Measurements from ENCODE around the gene SH3RF2.

The SH3RF2 gene

GRCh38 chr5:146034605-146035004 lies 98.2 kb downstream of the SH3RF2 start:
- no peak for DNase-seq (ENCODE audit: low read depth in 1 of 2, low spot score in 1 of 2)

GRCh38 chr5:146039420-146039819 lies 103.0 kb downstream of the SH3RF2 start:
- no peak for DNase-seq (ENCODE audit: low read depth in 1 of 2, low spot score in 1 of 2)

DNA sequence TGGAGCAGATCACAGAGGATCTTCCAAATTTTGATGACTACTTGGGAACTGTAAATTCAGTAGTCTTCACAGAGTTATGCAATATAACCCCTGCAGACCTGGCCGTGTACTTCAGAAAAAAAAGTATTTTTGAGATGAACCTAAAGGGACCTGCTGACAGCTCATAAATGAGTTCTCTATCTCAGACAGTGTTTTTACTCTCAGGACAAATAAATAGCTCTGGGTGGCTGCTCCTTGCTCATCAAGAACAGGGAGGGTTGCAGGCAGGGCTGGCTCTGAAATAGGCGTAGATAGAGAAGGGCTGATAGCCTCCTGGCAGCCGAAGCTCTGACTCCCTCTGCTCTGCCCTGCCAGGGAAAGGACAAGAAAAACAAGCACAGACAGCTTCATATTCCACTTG lies 104.1 kb downstream of the SH3RF2 start:
- DNase-seq (ENCODE audit: low read depth in 1 of 2, low spot score in 1 of 2) = no peak

- DNase-seq (ENCODE audit: low read depth in 1 of 2, low spot score in 1 of 2) = no peak
Measured at GRCh38 chr5:146041180-146041789, 104.9 kb downstream of the SH3RF2 start.

DNA sequence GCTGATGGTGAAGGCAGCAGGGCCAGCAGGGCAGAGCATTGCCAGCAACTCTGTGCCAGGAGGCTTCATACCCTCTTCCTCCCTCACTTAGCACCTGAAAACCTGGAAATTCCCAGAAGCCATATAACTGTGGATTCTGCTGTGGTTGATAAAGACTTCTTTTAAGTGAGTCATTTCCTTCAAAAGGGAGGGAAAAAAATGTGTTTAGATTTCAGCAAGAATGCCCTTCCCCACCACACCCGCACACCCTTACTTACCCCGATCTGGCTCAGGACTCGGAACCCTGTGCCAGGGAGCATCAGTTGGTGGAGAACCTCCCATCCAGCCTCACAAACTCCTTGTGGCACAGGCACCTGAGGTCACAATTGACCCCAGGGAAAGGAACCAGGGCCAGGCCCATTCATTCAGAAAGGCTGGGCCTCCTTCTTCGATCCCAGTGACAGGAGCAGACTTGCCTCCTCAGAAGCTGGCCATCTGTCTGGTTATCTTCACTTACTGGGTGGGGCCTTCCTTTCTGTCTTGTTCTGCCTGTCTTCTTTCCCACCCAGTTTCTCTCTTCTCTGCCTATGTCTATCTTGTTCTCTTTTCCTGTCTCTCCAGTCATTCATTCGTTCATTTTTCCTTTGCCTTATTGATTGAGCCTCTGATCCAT lies 106.4 kb downstream of the SH3RF2 start:
- no peak for DNase-seq (ENCODE audit: low read depth in 1 of 2, low spot score in 1 of 2)

- DNase-seq (ENCODE audit: low read depth in 1 of 2, low spot score in 1 of 2) = no peak
Measured at GRCh38 chr5:146043722-146044121, 107.3 kb downstream of the SH3RF2 start.

DNA sequence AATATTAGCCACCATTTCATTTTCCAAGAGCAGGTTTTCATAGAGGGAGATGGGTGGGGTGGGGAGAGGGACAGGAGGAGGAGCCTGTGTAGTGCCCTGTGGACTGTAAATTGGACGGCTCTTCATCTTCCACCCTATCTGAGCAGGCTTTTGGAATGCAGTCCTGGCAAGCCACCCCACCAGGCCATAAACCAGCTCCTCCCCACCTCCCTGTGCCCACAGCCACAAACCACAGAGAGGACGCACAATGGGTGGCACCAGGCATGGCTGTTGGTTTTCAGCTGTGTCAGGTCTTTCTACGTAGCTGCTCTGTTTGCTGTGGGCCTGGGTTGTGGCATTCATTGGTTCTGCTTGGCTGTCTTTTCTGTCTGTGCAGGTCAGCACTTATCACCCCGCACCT lies 111.0 kb downstream of the SH3RF2 start:
- DNase-seq (ENCODE audit: low read depth in 1 of 2, low spot score in 1 of 2) = no peak

- no peak for DNase-seq (ENCODE audit: low read depth in 1 of 2, low spot score in 1 of 2)
Measured at GRCh38 chr5:146048994-146049703, 112.8 kb downstream of the SH3RF2 start.

DNA sequence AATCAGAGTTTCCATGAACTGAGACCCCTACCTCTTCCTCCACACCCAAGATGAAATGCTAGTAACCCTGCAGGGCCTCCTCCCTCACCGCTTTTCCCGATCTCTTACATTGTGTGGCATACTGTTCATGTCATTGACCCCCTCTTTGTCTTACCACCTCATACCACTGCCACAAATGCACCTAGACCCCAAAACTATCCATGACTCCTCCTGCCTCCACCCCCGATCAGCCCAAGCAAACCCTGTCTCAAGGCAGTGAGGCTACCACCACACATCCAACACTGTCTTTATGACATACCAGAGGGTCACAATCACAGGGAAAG lies 113.3 kb downstream of the SH3RF2 start:
- no peak for DNase-seq (ENCODE audit: low read depth in 1 of 2, low spot score in 1 of 2)

DNA sequence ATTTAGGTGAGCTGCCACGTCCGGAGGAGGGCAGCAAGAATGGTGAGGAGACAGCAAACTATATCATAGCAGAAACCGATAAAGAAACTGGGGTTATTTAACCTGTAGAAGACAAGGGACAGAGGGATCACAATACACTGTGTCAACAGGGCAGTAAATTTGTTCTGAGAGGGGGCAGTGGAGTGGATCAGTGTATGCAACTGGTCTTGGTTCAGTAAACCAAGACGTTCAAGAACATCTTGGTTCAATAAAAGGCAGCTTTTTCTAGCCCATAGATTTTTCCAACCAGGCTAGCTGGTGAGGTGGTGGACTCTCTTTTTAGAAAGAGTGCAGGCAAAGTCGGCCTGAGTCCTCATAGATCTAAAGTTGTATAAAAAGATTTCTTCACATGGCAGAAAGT lies 113.7 kb downstream of the SH3RF2 start:
- no peak for DNase-seq (ENCODE audit: low read depth in 1 of 2, low spot score in 1 of 2)

DNA sequence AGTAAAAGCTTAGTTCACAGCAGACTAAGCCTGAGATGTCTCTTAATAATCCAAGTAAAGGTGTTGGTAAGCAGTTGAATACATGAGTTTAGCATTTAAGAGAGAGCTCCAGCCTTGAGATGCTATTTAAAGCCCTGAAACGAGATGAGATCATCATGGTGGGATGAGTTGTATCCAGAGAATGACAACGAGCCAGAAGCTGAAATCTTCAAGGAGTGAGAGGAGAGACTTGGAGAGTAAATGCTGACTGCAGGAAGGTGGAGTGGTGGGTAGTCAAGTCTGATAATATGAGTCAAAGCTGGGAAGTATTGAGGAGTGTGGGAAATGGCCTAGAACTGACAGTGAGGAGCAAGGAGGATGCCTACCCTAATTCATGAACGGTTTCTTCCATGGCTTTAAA lies 115.3 kb downstream of the SH3RF2 start:
- DNase-seq (ENCODE audit: low read depth in 1 of 2, low spot score in 1 of 2) = no peak

DNA sequence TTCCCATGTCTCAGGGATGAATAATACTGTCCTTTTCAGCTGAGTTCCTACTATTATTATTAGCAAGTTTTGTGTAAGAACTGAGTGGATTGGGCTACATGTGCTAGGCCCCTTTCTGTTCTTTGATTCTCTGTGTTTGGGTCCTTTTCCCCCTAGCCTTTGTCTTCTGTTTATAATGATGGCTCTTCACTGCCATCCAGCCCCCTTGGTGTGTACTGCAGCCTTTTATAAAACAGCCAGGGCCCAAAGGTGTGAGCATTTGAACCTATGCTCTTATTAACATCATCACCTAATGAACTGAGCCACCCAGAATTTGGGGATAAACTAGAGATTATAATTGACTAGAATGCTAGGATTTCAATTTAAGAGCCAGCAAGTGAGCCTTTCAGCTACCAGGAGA lies 116.4 kb downstream of the SH3RF2 start:
- DNase-seq (ENCODE audit: low read depth in 1 of 2, low spot score in 1 of 2) = no peak

GRCh38 chr5:146055432-146055831 lies 119.1 kb downstream of the SH3RF2 start:
- DNase-seq (ENCODE audit: low read depth in 1 of 2, low spot score in 1 of 2) = no peak

DNA sequence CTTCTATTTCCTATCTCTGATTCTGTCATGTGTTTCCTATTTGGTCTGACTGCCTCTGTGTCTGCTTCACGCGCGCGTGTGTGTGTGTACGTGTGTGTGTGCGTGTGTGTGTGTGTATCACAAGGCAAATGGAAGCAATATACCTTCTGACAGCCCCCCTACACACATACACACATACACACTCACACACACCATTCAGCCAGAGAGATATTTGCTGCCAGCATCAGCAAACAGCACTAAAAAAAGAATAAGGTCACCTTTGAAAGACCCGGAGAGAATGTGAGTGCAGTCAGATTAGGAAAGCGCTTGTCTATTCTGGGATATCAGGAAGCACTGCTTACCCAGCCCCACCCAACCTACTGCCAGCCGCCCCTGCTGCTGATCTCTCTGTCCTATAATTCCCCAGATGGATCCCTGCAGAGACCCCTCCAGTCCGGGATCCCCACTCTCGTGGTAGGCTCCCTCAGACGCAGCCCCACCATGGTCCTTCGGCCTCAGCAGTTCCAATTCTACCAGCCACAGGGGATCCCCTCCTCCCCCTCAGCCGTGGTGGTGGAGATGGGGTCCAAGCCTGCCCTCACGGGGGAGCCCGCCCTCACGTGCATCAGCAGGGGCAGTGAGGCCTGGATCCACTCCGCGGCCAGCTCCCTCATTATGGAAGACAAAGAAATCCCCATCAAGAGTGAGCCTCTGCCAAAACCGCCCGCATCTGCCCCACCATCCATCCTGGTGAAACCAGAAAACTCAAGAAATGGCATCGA lies 123.3 kb downstream of the SH3RF2 start:
- DNase-seq (ENCODE audit: low read depth in 1 of 2, low spot score in 1 of 2) = no peak

DNA sequence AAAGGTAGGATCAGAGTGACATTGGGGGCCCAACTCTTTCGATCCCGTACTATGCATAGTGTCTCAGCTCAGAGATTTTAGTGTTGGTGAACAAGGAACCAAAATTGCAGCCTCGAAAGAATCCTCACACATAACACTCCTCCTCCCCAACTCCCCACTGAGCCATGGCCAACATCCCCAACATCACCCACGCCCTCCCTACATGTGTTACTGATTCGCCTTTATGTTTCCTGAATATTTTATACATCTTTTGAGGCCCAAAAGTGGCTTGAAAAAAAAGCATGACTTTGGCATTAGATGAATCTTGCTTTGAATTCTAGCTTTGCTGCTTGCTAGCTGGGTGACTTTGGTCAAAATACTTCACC lies 123.8 kb downstream of the SH3RF2 start:
- DNase-seq (ENCODE audit: low read depth in 1 of 2, low spot score in 1 of 2) = no peak

DNA sequence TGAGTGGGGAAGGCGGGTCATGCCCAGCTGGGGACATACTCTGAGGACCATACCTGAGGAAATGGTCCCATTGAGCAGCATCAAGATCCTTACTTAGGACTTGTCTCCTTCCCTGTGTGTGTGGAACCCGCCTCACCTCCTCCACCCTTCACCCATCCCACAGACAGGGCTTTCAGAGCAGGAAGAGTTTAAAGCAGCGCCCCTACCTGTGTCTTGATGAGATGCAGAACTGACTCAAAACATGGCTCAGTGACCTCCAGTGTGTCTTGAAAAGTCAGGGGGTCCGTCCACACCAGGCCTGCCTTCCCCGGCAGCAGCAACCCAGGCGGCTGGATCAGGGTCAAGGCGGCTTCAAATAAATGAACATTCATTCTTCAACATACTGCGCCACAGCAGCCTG lies 130.6 kb downstream of the SH3RF2 start:
- DNase-seq (ENCODE audit: low read depth in 1 of 2, low spot score in 1 of 2) = no peak

- DNase-seq (ENCODE audit: low read depth in 1 of 2, low spot score in 1 of 2) = no peak
Measured at GRCh38 chr5:146068206-146068605, 131.8 kb downstream of the SH3RF2 start.

DNA sequence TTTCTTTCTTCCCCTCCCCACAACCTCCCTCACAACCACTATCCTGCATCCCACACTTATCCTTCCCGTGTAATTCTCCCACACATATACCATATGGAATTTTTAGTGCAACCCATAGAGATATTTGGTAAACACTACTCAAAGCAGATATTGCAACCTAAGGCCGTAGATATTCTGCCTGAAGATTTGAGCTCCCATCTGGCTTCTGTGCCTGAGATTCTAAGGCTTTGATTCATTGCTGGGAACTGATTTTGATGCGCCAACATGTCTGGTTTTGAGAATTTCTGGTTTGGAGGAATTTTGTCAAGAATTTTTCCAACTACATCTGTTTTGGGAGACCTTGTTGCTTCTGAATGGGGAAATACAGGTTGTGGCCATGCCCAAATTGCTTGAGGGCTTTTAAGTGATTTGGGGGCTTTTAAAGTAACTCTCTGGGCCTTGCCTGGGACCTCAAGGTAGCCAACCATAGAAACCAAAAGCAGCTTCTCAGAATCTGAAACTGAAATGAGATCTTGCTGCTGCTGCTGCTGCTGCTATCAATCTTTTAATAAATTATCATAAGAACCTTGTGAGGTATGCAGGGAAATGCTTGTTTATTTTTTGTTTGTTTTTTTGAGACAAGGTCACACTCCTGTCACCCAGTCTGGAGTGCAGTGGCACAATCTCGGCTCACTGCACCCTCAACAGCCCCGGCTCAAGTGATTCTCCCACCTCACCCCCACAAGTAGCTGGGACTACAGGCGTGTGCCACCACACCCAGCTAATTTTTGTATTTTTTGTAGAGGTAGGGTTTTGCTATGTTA lies 132.8 kb downstream of the SH3RF2 start:
- DNase-seq (ENCODE audit: low read depth in 1 of 2, low spot score in 1 of 2) = no peak

DNA sequence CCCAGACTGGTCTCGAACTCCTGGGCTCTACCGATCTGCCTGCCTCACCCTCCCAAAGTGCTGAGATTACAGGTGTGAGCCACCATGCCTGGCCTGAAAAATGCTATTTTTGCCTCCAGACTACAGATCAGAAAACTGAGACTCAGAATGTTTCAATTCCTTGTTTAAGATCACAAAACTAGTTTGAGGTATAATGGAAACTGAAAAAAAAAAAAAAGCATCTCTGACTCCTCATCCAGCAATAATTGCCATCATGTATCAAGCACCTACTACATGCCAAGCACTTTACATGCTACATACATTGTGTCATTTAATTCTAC lies 133.4 kb downstream of the SH3RF2 start:
- DNase-seq (ENCODE audit: low read depth in 1 of 2, low spot score in 1 of 2) = no peak

- no peak for DNase-seq (ENCODE audit: low read depth in 1 of 2, low spot score in 1 of 2)
Measured at GRCh38 chr5:146070746-146071145, 134.4 kb downstream of the SH3RF2 start.

- DNase-seq (ENCODE audit: low read depth in 1 of 2, low spot score in 1 of 2) = no peak
Measured at GRCh38 chr5:146071171-146071570, 134.8 kb downstream of the SH3RF2 start.

Data from activated T-helper 1 cell treated with anti-CD3 and anti-CD28 coated beads, Interleukin-2, amount 50 U/mL, for 16 hours (primary cell).